NCI-H2196 treated with DMSO at 0.1 percent for 48 hours (cell line): ENCODE results near the gene CBLB.

ENCODE experiments used
- DNase-seq: peaks from one replicate; lab custom pipeline; 2025; ENCODE audit not compliant: unreplicated experiment; lab: John Stamatoyannopoulos, UW

CBLB gene

DNA sequence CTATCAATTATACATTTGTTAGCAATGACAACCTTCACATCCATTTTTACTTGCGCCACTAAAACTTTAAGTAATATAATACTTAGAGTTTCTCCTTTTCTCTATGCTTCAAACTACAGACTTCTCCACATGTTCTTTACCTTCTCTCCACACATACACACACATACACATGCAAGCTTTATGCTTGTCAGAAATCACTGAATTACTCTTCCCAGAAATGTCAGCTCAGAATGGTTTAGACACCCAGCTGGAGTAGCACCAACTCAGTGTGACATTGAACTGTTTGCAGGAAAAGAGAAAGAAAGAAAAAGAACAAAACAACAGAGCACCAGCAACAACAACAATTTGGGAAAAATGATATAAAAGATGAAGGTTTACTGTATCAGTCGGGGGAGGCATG lies 20.9 kb downstream of the CBLB start:
- no peak for DNase-seq

DNA sequence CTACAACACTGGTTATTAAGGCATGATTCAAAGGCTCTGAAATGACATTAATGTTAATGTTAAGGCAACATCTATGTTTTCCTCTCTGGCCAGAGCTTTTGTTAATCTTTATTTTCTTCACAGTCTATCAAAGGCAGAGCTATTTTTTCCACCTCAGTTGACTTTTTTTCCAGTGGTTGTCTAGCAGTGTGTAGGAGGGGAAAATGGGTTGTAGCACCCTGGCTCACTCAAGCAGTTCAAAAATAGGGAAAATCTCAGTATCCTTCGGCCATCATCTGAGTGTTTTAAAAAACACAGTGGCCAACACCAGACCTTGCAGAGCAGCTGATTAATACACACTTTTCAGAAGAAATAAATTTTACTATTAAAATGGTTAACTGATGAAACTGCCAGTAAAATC lies 21.4 kb downstream of the CBLB start:
- no peak for DNase-seq

DNA sequence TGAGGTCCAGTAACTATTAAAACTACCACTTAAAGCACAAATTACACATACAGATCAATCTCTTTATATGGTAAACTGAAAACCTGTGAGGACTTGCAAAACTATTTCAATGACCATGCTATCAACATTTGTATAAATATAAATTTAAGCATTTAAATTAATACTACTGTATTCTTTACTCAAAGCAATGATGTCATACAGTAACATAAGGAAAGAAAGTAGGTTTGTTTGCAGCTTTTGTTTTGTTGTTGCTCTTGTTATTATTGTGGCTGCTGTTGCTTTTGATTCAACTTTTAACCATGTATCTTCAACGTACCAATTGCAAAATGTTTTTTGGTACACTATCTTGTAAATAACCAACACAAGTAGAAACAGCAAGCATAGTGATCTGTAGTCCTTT lies 22.0 kb downstream of the CBLB start:
- DNase-seq = no peak

DNA sequence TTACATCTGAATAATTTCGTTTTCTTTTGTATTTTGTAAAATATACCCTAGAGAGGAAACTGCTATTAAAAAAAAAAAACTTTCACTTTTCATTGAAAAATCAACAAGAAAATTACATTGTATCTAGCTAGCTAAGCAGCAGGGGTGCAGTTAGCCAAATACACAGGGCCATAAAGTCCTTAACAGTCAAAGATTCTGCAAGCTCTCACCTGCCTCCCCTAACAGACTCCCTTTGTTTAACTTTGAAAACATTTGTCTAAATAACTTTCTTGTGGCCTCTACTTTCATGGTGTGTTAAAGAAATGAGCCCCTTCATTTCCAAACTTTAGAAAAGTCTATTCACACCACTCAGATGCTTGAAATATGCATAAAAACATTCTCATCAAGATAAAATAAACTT lies 23.3 kb downstream of the CBLB start:
- DNase-seq = no peak

DNA sequence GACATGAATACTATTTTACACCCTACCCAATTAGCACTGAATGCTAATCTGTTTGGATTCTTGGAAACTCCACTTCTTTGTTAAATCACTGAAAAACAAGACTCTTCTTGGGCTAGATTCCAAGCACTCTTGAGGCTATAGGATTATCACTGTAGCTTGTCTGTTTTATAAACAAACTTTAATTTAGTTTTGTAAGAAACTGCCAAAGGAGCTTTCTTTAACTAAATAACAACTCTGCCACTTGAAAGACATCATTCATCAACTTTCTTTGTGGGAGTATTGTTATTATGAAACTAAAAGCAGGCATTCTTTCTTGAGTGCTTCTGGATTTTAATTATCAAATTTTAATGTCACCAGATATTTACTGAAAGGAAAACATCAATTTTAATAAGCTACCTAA lies 24.1 kb downstream of the CBLB start:
- no peak for DNase-seq

DNA sequence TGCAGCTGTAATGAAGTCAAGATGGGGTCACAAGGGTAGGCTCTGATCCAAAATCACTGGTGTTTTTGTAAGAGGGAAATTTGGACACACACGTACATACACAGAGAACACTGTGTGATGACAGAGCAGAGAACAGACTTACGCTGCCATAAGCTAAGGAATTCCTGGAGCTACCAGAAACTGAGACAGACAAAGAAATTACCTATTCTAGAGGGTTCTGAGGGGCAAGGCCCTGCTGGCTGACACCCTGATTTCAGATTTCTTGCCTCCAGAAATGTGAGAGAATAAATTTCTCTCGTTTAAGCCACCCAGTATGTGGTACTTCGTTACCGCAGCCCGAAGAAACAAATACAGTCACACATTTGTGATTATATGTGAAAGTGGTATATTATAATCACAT lies 24.8 kb downstream of the CBLB start:
- DNase-seq = no peak

DNA sequence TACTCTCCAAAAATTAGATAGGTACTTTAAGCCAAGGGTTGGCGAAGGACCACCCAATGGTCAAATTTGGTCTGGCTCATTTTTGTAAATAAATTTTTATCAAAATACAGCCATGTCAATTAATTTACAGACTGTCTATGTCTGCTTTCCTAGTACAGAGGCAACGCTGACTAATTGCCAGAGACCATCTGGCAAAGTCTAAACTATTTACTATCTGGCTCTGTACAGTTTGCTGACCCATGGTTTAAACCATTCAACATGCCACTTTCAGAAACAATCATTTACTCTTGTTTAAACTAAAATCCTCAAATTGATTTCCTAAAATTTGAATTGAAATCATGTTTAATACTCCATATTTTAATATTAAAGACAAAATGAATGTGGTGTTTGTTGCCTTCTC lies 25.9 kb downstream of the CBLB start:
- no peak for DNase-seq

DNA sequence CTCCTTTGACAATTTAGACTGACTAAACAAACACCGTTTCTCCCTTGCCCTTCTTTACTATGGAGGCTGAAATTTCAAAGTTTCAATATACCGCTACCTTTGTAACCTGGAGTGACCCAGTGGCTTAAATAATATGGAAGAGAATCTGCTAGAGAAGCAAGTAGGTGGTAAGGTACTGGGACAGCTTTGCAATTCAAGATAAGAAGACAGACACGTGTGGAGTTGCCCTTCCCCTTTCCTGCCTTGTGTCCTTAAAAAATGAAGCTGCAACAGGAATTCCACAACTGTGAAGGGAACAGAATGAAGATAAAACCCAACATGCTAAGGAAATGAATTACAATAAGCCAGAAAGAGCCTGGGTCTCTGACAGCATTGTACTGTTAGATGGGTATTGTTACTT lies 26.4 kb downstream of the CBLB start:
- no peak for DNase-seq

DNA sequence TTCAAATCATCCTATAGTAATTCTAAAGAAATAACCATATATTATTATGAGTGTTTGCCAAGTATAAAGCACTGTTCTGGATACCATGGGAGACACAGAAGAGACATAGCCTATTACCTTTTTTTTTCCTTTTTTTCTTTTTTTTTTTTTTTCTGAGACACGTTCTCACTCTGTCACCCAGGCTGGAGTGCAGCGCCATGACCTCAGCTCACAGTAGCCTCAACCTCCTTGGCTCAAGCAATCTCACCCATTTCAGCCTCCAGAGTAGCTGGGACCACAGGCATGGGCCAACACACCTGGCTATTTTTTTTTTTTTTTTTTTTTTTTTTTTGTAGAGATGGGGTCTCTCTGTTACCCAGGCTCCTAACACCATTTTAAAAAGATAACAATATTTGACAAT lies 30.9 kb downstream of the CBLB start:
- no peak for DNase-seq

DNA sequence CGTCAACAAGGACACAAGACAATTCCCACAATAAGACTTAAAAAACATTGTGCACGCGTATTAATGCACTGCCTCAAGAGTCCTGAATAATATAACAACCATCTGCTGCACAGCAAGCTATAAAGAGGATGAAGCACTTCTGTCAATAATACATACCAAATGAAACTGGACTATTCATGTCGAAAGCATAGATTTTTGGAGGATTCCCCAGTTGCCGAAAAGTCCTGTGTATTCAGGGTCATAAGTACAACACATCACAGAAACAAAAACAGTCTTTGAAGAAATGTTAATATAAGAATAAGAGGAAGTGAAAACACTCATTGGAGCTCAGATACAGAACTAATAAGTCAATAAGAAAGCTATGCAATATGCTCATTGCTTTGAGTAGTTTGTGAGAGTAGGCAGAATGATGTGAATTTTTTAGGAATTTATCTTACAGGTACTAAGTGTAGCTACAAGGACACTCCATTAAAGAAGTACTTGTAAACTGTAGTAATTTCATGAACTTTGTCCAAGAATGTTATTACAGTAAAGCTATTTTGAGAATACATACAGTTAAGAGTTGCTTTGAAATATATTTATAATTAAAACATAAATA lies 31.6 kb downstream of the CBLB start:
- no peak for DNase-seq

DNA sequence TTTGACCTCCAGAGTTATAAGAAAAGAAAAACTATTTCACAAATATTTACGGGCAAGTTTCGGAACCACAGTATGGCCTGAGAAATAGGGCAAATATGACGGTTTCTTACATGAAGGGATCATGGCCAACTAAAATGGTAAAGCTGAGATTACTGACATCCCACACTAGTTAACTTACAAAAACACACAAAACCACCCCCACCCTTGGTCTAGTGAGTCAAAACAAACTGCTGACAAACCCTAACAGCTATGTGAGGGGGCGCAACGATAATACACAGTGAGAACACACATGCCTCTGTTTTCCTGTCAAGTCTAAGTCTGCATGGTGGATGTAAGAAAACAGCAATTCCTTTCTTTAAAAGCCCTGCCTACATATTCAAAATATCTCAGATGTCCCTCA lies 32.3 kb downstream of the CBLB start:
- no peak for DNase-seq

DNA sequence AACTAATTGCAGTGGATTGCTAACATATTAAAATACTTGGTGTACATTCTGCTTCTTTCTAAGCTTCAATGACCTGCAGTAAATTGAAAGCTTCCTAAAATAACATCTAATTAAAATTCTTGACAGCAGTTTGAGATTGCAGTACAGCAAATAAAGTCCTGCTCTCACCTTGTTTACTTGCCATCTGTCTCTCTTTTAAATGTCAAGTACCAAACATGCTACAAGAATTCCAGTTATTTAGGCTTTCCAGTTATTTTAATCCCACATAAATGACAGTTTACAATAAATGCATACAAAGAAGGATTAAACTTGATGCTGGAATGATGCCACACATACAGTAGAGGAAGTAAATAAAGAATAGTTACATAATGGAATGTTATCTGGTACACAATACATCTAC lies 33.2 kb downstream of the CBLB start:
- DNase-seq = no peak

DNA sequence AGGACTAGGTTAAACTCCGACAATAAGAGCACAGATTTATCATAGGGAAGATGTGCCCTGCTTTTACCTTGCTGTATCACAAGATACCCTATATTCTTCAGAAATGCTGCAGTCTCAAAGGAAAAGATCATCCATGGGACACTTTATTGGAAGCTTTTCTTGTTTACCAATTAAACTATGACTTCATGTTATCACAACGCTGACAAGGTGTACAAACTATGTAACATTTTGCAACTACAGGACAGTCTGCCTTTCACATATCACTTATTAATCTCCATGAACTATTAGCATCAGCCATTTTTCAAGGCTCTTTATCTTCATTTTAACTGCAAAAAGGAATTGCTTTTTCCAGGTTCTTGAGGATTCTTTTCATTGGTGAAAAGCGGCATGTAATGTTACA lies 34.0 kb downstream of the CBLB start:
- DNase-seq = no peak

DNA sequence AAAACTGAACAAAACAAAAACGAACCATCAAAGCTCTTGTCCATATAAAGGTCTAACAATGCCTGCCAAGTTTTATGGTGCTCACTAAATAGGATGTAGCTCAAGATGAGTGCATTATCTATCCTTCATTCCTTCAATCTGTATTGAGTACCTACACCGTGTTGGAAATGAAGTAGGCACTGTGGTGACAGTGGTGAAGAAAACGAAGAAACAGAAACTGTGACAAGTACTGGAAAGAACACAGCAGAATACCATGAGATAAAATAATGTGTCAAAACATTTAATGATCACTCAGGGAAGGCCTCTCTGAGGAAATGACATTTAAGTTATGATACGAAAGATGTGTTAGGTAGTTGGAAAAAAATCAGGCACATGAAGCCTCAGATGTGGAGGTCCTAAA lies 36.2 kb downstream of the CBLB start:
- DNase-seq = no peak

DNA sequence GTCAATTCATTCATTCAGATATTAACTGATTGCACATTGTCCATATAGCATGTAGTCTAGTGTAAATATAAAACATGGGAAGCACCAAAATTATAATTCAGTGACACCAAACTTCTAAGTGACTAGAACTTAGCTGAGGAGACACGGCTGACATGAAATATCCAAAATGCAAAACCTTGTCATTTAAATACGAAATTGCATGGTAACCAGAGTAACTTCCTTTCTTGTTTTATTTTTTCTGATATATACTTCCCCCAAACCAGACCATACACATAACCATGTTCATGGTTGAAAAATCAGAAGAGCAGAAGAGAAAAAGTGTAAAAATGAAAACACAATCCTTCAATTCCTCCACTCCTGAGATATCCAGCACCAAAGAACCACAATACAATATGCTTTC lies 38.0 kb downstream of the CBLB start:
- DNase-seq = no peak

DNA sequence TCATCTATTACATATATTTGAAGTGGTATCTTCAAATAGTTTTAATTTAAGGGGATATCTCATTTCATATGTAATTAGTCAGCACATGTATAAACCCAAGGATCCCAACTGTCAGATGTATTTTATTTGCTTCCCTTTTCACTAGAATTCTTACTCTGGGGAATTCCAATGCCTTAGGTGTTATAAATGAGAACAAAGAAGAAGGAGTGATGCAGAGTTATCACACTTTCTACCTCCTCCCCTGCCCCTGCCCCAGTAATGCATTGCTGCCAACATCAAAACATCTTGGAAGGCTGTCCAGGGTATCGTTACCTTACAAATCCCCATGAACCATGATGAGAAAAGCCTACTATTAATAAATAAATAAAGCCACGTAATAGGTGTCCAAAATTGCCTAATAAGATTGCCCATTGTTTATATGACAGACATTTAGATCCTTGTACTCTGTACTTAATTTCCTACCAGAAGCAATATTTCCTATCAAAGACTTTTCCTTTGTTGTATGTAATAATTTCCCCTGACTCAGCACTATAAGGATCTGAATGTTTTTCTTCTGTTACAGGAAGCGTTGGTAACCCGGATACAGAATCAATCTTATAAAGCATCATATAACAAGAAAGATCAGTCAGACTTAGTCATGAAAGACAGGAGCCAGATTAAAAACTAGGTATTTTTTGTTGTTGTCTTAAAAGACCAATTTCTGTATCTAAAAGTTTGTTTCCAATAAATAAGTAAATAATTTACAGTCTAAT lies 38.8 kb downstream of the CBLB start:
- DNase-seq = no peak

DNA sequence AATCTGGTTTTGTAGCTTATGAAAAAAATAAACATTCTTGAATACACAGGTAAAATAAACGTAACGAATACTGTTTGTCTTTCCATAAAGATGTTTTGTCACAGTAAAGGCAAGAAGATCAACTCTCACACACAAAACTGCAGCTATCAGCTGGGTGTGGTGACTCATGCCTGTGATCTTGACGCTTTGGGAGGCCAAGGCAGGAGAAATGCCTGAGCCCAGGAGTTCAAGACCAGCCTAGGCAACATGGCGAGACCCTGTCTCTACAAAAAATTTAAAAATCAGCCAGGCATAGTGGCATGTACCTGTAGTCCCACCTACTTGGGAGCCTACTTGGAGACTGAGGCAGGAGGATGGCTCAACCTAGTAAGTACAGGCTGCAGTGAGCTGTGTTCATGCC lies 39.6 kb downstream of the CBLB start:
- no peak for DNase-seq

DNA sequence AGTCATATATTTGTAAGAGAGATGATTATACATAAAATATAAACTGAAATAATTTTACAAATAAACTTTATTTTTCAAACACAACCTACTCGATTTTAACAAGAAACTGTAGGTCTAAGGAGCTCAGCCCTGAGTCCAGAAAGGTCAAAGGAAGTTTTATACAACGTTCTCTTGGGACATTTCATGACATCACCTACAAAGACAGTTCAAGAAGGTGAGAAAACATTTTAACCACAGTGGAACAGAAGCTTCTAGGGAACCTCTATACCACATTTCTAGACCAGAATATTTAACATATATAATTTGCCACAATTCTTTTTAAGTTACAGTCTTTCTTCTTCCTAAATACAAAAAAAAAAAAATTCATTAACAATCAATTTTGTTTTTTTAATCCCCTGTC lies 40.1 kb downstream of the CBLB start:
- no peak for DNase-seq

DNA sequence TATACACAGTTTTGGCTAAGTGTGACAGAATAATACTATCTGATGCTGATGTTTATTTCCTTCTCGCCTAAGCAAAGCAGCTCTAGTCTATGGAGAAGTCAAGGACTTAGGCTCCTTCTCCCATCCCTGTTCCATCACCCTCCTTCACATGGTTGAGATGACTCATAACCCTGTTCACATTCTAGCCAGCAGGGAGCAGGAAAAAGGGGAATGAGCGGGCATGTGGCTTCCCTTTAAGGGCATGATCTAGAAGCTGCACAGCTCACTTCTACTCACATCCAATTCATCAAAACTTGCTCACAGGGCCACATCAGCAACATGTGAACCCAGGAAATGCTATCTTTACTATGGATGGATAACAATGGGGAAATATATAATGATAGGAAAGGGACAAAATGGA lies 40.9 kb downstream of the CBLB start:
- DNase-seq = no peak

DNA sequence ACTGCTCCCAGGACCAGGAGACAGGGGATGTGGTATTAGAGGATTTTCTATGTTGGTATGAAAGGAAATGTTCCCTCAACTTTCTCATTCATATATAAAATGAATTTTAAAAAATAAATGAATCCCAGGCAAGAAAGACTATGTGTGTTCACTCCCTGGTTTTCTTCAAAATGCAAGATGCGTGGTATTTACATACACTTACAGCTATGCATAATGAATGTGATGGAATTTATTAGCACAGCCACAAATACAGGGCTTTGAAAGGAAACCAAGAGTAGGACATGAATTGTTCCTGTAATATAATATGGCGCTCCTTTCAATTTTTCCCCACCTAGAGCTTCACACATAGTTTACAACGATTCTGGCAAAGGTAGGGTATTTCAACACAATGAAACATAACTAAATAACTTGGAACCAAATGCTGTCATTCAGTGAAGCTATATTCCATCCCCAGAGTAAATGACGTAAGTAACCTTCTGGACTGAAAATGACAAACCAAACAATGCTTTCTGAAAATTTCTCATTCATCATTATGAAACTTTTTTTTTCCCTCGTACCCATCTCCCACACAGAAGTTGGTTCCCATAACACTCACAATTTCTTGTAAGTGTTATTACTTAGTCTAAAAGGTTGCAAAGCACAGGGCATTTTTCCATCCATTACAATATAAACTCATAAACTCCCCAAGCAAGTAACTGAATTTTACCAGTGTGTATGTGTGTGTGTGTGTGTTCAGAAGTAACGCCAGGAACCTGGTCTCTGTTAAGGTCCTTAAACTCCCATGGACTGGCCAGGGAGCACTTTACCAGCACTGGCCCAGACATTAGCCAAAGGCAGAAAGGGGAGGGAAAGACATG lies 41.8 kb downstream of the CBLB start:
- no peak for DNase-seq

DNA sequence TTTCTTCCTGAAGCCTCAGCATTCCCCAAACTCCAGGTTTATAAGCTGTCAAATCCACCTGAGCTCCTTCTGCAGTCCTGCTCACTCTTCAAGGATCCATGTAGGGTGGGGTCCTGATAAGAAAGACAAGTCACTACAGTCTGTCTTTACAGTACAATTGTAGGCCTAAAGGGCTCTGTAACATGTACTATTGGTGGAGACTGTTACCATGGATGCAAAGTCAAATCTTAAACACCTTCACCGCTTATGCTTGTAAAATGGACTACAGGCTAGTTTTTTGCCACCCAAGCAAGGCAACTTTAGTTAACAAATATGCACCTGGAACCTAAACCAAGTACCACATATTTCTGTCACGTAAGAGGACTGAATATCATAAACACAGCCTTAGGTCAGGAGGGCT lies 44.7 kb downstream of the CBLB start:
- no peak for DNase-seq

DNA sequence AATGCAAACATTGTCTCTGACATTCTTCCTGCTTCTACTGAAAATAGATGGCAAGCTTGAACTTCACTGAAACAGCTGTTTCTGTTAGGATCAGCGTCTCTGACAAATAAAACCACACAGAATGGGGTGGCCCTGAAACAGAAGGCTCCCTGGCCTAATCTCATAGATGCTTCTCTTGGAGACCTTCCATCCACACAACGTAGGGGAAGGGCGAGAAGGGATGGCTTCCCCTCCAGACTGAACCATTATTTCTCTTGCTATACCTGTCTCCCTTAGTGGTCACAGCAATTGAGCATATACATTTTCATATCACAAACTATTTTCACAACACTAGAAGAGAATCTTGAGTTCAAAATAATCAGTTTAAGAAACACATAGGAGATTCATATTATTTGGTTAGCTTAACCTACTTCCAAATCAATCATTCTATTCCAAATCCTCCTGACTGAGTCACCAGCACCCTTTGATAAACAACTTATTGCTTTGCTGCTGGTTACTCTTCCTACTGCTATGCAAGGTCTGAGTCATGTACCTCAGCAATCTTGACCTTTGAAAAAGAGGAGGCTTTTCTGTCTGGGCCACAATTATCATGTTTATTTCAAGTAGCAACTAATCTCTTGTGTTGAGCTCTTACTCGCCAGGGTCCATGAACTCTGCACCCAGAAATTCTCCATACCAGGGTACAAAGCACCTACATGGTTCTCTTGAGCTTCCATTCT lies 45.5 kb downstream of the CBLB start:
- DNase-seq = no peak
